GM04504 (cell line): ENCODE measurements around the gene ITGA8.
"Not testable (repeated sequence)": the region's sequence is repeated elsewhere in the genome, so short reads cannot be mapped to it uniquely, and the experiment has no call there.

Experiments
- DNase-seq: peaks from one replicate; pipeline ENCODE4 v3.0.0-alpha.2; 2012; ENCODE audit warnings: low read depth

The ITGA8 gene

DNA sequence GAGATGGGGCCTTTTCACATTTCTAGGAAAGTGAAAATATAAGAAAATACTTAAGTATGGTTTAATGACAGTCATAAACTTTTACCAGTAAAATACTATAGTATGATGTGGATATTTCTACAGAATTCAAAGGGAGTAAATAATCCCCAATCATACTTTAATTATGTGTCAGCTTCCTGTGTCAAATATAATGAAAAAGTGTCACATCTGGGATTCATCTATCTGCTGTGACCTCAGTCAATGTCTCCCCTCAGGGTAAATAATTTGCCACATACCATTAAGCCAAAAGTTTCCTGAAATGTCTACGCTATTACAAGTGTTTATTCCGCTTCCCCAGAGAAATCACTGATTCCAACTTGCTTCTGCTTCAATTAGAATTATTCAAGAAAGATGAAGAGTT is 110.5 kb downstream of the ITGA8 start:
- DNase-seq, result no peak

DNA sequence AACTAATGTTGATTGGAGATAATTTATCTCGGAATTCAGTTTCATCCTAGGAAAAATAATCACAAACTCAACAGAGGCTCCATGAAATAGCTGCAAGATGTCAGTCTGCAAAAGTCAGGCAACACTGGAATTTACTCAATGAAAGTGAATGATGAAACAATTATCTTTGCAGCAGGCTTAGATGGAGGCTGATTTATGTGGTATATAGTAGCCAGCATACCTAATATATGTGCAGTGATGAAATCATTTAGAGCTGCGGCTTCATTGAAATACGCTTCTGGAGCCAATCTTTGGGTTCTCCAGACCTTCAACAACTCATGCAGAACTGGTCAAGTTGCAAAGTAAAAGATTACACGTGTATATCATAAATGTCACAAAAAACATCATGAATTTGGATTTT is 113.3 kb downstream of the ITGA8 start:
- no peak for DNase-seq

DNA sequence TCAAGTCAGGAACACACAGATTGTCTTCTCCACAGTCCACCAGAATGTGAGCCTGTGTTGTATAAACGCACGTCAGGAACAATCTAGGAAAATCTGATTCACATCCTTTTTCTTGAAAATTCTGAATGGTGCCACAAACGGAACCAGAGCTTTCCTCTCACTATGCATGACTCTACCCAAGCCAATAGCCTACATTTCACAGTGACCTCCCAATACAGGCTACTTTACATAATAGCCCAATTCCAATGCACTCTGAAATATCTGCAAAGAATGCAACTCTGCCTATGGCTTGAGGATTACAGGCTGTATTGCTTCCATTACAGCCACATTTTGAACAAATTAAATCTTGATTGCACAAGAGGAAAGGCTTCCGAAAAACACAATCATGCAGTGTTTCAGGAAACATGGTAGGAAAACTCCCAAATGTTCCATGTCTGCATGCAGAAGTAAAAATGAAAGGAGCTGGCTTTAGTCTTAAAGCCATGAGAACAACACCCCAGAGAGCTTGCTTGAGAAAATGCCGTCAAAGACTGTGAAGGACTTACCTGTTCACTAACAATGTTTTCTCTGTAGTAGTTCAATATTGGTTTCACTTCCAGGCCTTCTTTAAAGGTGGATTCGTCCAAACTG is 113.9 kb downstream of the ITGA8 start:
- no peak for DNase-seq

DNA sequence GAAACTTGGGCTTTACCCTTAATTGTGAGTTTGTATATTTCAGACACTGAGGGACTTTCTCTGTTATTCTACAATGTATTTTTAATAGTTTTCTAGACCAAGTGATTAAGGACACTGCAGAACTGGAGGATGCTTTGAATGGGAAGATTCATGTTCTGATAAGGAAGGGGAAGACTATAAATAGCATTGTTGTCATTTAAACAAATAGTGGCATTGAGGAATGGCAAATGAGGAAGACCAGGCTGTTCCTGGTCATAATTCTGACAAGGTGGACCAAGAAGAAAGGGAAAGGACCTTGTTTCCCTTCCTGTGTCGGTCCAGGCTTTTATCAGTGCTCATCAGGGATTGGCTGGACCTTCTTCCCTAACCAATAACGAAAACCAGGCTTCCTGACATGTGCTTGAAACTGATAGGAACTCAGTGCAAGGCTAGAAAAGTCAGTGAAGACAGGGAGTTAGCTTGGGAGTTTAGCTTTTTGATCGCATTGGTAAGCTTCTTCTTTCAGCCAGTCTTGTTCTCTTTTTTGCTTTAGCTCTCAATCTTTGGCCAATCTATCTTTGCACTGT is 116.2 kb downstream of the ITGA8 start:
- DNase-seq, result no peak

DNA sequence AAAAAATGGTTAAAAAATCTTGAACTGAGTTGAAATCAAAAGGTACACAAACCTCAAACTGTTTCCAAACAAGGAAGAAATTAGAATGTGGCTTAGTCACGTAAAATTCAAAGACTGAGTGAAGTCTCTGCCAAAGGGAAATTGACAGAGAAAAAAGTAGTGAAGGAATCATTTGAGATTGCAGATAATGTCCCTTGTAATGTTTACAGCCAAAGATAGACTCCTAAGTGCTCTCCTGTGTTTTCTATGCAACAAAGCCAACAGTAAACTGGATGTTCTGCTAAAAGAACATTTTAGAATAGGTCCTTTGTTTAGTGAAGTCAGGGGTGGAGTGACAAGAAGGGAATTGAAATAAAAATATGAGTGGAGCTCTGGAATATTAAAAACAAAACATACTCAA is 117.9 kb downstream of the ITGA8 start:
- no peak for DNase-seq

DNA sequence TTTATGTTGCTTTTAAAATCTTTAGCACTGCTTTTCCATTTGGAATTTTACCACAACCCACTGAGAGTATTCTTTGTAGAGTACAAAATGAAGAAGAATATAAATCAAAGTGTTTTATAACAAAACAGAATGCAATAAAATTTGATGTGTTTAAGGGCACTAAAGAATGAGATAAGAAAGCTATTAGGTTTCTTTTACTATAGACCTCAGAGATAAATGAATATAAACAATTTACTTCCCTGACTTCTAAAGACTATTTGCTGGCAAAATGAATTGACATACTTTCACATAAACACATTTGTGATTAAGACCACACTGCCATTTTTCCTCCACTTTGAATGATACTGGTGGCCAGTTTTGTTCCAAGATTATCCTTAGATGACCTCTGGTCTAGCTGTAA is 124.5 kb downstream of the ITGA8 start:
- DNase-seq, result no peak

DNA sequence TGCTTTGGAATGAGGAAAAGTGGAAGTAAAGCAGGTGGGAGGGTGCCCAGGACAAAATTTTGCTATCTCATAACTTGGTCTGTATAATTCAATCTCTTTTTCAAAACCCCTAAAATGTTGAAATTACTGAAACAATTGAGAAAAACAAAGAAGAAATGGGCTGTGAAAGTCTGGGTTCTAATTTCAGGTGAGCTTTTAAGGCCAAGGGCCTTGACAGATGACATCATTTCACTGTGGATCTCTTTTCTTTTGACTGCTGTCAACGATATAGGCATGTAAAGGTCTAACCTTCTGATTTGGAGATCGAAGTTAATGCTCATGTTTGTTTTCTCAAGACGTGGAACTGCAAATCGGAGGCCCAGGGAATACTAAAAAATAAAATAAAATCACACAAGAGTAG is 127.8 kb downstream of the ITGA8 start:
- no peak for DNase-seq

DNA sequence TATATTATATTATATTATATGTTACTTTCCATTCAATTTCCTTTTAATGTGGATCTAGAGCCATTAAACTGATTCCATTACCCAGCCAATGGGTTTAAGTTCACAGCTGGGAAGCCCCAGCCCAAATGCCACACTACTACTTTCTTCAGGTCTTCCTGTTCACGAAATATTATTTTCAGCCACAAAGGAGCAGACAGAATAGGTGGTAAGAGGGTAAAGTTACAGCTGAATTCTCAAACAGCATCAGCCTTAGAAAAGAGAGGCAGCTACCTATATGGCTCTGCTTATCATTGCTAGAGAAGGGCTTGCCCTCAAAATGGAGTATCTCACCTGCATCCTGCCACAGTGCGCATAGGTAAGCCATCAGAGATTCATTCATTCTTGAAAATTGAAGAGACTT is 128.3 kb downstream of the ITGA8 start:
- no peak for DNase-seq

DNA sequence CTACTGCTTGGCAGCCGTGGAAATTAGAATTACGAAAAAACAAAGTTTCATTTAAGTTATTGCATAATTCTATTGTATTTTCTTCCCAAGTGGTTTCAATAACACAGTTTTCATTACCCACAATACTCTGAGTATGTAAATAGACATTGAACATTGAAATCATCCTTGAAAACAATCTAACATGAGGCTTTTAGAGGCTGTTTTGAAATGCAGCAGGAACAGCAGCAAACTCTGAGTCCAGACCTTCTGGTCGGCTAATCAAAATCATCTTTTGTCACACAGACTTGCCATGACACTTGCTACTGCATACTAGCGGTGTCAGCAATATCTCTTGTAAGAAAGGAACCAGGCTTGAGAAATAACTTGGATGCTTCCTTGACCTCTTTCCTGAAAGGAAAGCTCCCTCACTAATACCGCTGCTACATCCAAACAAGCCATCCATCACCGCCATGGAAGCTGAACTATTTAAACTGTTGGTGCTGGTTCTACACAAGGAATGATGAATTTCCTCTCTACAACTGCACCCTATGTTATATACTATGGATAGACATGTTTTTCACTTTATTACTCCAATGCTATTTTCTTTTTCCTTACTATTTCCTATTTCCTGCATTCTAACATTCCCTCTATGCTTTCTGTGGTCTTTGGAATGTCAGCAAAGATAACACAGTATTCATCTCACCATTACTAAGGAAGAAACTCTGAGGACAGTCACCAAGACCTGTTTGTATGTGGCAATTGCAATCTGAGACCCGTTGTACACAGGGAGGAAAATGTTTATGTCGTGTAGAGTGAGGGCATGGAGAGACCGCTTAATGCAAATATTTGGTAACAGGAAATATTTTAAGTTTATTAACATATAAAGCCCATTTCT is 130.8 kb downstream of the ITGA8 start:
- DNase-seq, result no peak

DNA sequence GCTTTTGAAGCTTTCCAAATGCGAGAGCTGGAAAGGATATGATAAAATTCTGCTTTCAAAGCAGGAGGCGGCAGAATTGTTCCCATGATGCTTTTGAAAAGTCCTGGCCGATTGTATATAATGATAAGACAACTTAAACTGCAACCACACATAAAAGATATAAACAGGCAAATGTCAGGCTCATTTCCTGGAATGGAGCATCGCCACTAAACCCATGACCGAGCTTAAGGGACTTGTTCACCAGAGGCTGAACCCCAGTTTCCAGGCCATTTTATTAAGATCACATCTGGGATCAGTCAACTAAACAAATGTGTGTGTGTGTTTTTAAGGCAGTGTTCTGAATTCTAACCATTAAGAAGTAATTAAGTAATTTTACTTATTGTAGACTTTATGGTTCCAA is 131.6 kb downstream of the ITGA8 start:
- DNase-seq, result no peak

DNA sequence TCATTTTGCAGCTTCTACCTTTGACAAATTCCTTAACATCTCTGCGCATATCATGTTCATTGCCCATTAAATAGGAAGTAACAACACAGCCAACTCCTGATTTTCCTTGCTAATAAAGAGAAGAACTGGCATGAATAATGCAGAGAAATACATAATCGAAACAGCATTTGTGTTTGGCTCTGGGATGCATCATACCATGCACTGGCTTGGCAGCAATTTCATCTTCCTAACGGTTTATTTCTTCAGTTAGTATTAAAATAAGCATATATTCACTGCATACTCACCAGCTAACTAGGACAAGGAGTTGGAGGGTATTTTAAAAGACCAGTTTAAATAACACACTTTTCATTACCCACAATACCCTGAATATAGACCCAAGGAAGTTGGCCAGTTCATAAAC is 132.5 kb downstream of the ITGA8 start:
- DNase-seq, result no peak

DNA sequence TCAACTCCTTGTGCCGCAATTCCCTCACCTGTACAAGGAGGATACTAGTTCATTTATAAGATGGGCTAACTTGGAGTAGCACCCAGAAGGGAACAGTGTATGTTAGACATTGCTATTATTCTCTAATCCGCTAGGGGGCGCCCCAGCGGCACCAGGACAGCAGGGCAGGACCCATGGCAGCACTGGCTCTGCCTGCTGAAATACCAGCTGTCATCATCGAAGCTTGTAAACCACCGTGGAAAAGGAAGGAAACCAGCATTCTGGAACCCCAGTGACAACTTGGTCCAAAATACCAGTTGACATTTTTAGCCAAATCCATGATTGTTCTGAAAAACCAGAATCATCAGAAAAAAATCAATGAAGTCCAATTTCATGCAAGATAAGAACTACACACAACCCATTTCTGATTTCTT is 134.4 kb downstream of the ITGA8 start:
- peak; percentile 32 for DNase-seq

DNA sequence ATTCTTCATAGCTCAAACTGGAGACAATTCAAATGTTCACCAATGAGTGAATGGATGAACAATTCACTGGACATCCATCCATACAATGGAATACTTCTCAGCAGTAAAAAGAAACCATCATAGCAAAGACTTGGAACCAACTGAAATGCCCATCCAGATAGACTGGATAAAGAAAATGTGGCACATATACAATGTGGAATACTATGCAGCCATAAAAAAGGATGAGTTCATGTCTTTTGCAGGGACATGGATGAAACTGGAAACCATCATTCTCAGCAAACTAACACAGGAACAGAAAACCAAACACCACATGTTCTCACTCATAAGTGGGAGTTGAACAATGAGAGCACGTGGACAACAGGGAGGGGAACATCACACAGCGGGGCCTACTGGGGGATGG is 136.8 kb downstream of the ITGA8 start:
- DNase-seq, result not testable (repeated sequence)

DNA sequence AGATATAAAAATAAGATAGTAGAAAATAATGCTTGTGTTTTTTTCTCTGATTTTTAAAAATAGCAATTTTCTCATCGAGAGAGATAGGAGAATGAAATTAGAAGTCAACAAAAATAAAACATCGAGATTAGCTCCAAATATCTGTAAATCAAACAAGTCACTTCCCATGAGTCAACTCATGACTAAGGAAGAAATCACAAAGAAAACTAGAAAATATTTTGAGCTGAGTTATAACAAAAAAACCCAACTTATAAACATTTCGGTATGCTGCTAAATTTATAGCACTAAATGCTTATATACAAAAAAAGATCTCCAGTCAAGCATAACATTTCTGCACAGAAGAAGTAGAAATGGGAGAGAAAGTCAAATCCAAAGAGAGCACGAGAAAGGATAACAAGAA is 140.1 kb downstream of the ITGA8 start:
- peak; percentile 18 for DNase-seq

DNA sequence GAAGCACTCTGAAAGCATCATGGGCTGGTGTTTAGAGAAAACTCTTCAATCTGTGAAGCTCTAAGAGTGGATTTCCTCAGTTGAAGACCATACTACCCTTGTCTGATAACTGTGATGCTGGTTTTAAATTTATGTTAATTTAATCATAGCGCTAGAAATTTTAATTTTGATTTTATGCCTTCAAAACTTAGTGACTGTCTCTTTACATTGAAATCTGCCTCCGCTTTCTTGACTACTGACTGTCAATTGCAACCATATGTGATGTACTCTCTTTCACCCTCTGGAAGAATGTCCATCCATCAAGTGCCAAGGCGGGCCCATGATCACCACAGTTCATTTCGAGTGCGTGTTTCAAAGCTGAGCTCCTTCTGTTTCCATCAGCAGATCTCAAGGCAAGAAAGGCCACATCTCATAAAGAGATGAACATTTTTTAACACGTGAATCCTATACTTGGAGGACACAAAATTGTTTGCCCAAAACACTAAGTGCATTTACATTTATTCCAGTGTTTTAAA is 147.1 kb downstream of the ITGA8 start:
- DNase-seq, result no peak

DNA sequence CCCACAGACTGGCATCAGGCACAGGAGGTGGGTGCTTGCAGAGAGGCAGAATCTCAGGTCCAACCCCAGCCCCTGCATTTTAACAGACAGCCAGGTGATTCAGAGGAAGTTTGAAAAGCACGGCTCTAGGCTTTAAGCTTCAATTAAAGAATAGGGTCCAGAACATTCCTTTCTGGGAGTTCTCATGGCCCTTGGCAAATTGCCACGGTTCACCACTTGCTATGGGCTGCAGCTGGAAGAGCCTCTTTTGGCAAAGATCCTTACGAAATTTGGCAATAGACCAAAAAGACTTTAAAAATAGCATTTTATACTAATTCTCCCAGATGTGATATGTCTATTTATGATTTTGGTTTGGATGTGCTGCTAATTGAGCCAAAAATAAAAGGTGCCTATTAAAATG is 148.1 kb downstream of the ITGA8 start:
- DNase-seq, result no peak

DNA sequence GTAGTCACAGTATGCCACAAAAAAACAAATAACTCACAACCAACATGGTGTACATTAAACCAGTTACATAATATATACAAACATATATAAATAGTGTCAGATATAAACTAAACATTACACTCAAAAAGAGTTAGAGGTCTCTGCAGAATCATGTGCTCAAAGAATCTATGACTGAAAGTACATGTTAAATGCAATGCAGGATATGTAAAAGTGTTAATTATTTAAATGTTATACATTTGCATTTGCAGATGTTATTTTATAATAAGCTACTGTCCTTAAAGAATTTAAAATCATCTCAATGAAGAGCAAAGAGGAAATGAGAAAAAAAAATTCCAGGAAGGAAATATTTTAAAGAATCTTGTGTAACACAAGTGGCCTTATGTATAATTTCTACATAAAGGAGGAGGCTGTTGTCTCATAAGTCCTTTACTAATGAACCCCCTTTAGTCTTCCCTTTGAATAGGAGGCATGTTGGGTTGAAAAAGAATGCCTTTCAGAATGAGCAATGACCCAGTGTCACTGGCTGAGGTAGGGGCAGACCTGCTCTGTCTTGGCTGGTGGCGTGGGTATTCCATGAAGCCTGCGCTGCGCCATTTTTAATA is 148.9 kb downstream of the ITGA8 start:
- no peak for DNase-seq

DNA sequence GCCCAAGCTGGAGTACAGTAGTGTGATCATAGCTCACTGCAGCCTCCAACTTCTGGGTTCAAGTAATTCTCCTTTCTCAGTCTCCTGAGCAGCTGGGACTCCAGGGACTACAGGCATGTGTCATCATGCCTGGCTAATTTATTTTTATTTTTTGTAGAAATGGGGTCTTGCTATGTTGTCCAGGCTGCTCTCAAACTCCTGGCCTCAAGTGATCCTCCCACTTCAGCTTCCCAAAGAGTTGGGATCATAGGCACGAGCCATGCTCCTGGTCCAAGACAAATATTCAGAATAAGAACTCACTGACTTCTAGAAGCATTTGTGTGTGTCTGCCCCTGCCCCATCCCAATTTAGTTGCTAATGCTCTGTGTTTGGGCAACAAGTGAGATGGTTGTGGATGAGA is 151.8 kb downstream of the ITGA8 start:
- no peak for DNase-seq

DNA sequence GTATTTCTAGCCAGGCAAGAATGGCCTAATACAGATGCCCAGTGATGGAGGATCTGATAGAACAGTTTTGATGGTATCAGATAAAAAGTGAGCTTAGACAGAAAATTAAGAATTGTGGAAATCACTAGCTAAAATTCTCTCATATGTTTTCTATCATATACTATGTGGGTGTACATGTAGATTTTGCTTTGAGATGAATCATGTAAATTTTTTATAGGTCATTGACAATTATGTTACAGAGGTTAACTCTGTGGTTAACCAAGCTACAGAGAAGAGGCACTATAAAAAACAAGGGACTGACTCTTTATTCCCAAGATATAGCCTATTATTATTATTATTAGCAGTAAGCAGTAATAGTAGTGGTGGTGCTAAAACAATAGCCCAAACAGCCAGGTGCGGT is 156.5 kb downstream of the ITGA8 start:
- DNase-seq, result no peak

DNA sequence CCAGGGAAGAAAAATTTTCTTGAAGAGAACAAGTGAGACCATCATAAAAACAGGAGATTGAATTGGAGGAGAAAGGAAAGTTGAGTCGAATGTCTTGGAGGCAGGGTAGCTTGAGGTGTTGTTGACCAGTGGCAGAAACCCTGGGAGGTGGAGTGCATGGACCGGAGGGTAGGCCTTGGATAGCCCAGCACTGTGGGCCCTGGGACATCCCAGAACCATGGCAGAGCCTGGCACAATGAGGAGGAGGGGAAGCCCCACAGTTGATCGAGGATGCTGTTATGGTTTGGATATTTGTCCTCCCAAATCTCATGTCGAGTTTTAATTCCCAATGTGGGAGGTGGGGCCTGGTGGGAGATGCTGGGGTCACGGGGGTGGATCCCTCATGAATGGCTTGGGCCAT is 157.1 kb downstream of the ITGA8 start:
- DNase-seq, result no peak

DNA sequence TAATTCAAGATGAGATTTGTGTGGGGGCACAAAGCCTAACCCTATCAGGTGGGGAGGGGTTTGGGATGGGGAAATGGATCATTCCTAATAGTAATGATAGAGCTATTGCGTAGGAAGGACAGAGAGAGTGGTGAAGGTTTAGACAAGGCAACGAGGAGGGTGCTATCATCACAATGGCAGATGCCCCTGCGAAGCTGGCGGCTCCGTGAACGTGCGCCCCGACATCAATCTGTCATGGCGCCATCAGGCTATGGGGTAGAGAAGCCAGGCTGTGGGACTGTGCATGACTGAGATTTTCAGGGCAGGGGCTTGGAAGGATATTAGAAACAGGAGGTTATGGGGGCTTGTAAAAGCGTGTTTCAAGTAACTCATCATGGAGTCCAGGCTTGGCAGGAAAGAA is 157.6 kb downstream of the ITGA8 start:
- DNase-seq, result no peak

DNA sequence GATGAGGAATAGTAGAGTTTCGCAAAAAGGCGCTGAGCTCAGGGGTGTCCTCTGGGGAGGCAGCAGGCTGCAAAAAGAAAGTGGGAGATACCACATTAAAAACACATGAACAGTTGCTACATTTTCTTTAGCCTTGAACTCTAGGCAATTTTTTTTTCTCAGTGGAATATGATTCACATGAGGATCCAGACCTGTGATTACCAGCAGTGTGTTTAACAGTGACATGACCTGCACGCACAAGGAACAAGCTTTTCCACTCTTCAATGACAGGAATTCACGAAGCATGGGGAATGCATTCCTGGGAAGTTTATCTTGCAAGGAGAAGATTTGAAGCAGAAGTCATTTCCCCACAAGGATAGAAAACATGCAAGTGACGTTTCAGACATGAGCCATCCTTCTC is 161.6 kb downstream of the ITGA8 start:
- DNase-seq, result peak; percentile 51

DNA sequence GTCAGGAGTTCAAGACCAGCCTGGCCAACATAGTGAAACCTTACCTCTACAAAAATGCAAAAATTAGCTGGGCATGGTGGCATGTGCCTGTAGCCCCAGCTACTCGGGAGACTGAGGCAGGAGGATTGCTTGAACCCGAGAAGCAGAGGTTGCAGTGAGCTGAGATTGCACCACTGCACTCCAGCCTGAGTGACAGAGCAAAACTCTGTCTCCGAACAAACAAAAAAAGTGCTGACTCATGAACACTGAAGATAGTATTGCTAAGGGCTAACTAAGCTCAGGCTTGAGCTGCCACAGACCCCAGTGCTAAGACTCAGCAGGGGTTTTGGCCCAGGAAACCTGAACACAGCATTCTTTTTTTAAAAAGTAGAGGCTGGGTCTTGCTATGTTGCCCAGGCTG is 162.6 kb downstream of the ITGA8 start:
- not testable (repeated sequence) for DNase-seq
